ENCODE measurements around the gene PPP6R3.

The PPP6R3 gene

DNA sequence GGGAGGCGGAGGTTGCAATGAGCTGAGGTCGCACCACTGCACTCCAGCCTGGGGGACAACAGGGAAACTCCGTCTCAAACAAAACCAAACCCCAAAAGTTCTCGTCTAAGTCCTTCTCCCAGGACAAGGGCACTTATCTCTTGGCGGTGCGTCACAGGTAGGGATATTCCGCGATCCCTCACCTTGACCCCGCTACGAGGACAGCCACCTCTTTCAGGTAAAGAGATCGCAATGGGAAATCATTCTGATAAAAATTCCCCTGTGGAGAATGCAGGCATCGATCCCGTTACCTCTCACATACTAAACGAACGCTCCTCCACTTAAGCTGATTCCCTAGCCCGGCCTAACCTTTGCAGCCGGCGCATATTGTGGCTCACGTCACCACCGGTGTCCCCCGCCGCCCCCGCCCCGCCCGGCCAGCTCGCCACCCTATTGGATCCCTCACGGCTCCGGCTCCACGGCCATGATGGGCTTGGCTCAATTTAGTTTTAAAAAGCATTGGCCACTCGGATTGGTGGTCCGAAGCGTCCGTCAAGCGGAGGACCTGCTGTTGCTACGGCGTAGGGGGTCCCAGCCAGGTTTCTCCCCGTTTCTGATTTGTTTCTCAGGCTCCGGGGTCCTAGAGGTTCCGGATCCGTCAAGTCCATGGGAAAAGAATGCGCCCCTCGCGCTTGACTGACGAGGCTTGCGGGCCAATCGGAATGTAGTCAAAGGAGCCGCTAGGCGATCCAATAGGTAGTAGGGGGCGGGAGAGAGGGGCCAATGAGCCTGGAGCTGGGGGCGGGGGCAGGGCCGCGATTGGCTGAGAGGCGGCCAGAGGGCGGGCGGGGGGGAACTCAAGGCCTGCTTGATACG is 439 bp upstream of the PPP6R3 start:
- TF ChIP-seq, protein P1, sequence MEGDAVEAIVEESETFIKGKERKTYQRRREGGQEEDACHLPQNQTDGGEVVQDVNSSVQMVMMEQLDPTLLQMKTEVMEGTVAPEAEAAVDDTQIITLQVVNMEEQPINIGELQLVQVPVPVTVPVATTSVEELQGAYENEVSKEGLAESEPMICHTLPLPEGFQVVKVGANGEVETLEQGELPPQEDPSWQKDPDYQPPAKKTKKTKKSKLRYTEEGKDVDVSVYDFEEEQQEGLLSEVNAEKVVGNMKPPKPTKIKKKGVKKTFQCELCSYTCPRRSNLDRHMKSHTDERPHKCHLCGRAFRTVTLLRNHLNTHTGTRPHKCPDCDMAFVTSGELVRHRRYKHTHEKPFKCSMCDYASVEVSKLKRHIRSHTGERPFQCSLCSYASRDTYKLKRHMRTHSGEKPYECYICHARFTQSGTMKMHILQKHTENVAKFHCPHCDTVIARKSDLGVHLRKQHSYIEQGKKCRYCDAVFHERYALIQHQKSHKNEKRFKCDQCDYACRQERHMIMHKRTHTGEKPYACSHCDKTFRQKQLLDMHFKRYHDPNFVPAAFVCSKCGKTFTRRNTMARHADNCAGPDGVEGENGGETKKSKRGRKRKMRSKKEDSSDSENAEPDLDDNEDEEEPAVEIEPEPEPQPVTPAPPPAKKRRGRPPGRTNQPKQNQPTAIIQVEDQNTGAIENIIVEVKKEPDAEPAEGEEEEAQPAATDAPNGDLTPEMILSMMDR (conservative IDR thresholded peaks at IDR 0.05; ENCODE audit: low read depth, low read length) = no peak
- peak overlapping the region; percentile 94 for H3K4me3 ChIP-seq (ENCODE audit: low read length)
- DNase-seq (ENCODE audit: low read depth) = peak; percentile 100

DNA sequence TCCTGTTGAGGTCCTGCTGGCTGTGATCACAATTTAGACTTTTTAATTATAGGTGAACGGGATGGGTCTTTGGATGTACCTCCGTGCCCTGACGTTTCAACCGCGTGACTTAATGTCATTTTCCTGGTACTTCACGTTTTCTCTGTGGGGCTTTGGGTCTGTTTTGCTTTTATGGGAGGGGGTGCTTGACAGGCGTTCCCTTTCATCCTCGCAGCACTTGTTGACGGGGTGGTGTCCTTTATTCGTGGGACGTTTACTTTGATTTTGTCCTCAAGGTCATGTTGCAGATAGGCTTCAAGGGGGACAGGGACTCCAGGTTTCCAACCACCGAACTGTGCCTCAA is 994 bp downstream of the PPP6R3 start:
- DNase-seq (ENCODE audit: low read depth) = no peak
- peak overlapping the region; percentile 94 for H3K4me3 ChIP-seq (ENCODE audit: low read length)
- TF ChIP-seq, protein P1 (conservative IDR thresholded peaks at IDR 0.05; ENCODE audit: low read depth, low read length) = no peak

DNA sequence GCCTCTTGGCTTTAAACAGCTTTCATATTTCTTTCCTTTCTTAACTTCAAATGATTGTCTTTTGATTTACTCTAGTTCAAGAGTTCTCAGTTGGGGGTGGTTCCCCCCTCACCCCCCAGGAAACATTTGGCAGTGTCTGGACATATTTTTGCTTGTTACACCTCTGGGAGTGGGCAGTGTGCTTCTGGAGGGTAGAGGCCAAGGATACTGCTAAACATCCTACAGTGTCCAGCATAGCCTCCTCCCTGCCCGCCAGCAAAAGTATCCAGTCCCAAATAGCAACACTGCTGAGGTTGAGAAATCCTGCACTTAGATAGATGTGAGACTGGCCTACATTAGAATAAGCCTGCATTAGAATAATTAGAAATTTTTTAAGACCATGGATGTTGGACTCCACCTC is 3.2 kb downstream of the PPP6R3 start:
- H3K4me3 ChIP-seq (ENCODE audit: low read length) = no peak overlapping the region
- TF ChIP-seq, protein P1 (conservative IDR thresholded peaks at IDR 0.05; ENCODE audit: low read depth, low read length) = no peak
- no peak for DNase-seq (ENCODE audit: low read depth)

DNA sequence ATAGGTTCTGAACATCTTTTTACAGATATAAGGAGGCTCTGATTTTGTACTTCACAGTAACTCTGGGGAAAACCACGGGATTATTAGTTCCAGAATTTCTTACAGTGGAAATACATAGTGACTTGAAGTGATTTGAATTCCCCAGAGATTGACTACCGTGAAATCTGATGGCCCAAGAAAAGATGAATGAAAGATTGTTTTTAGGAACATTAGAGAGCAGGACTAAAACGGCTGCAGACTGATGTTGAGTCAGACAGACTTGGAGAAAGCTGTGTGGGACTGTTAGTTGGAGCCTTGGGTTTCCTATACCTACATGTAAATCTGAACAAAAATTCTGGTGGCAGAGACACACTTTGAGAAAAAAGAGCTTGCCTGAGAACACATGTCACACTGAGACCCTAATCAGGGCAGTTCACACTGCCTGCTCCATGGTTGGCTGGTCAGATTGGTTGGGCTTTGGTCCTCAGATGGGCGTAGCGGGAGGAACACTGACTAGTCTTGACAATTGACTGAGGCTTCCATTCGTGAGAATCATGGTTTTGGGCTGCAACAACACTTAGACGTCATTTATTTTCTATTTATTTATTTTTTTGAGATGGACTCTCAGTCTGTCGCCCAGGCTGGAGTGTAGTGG is 6.8 kb downstream of the PPP6R3 start:
- TF ChIP-seq, protein P1 (conservative IDR thresholded peaks at IDR 0.05; ENCODE audit: low read depth, low read length) = no peak
- no peak for DNase-seq (ENCODE audit: low read depth)
- no peak overlapping the region for H3K4me3 ChIP-seq (ENCODE audit: low read length)

DNA sequence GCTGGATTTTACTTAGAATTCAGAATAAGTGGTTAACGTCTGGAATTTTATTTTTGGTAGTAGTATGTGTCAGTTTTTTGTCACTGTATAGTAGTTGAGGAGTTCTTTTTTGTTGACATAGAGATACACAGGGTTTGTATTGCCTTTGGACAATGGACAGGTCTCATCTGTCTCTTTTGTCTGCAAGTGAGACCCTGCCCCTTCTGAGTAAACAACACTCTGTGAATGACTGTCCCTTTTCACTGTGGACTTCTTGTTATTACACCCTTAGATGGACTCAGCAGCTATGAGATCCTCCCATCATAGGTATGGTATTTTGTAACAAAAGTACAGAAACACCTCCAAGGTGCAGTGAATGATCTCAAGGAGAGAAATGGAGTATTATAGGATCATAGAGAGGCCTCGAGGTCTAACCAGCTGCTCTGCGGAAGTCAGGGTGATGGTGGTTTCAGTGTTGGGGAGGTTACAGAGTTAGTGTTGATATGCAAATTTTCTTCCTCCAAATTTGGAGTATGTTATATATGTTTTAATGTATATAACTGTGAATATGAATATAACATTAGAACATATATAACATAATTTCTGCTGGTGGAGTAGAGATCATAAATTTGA is 7.8 kb downstream of the PPP6R3 start:
- TF ChIP-seq, protein P1 (conservative IDR thresholded peaks at IDR 0.05; ENCODE audit: low read depth, low read length) = no peak
- no peak overlapping the region for H3K4me3 ChIP-seq (ENCODE audit: low read length)
- DNase-seq (ENCODE audit: low read depth) = no peak

DNA sequence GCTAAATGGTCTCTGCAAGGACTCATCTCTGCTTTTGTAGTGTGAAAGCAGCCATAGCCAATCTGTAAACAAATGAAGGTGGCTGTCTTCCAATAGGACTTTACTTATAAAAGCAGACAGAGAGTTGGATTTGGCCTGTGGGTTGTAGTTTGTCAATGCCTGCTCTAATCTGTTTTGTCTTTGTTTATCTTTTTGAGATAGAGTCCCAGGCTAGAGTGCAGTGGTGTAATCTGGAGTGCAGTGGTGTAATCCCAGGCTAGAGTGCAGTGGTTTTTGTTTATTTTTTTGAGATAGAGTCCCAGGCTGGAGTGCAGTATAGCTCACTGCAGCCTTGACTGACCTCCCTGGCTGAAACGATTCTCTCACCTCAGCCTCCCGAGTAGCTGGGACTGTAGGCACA is 8.6 kb downstream of the PPP6R3 start:
- H3K4me3 ChIP-seq (ENCODE audit: low read length) = no peak overlapping the region
- TF ChIP-seq, protein P1 (conservative IDR thresholded peaks at IDR 0.05; ENCODE audit: low read depth, low read length) = no peak
- no peak for DNase-seq (ENCODE audit: low read depth)
